Hepatocyte (in vitro differentiated cells): ENCODE results near the gene TTC8. TPM values are rescaled to one million over a fixed set of nuclear protein-coding genes. Genes with fewer than 3 reads are reported as not detected.

Experiments used
- DNase-seq: peaks from one replicate; pipeline ENCODE4 v3.0.0-alpha.2; 2016; ENCODE audit warnings: low spot score
- H2AFZ ChIP-seq: fragments of 200-600 bp; sonication (generic); 2 replicates; pipeline ENCODE4 v1.6.0; 2016; ENCODE audit warnings: antibody characterized with exemption, mild to moderate bottlenecking
- H3K27ac ChIP-seq: fragments of 200-600 bp; sonication (generic); 2 replicates; pipeline ENCODE4 v1.5.1; 2016; ENCODE audit warnings: mild to moderate bottlenecking
- H3K27me3 ChIP-seq: fragments of 200-600 bp; sonication (generic); 2 replicates; pipeline ENCODE4 v1.6.1; 2016
- H3K36me3 ChIP-seq: fragments of 200-600 bp; sonication (generic); replicated peaks from 2 replicates; pipeline ENCODE4 v1.5.1; 2016; ENCODE audit warnings: low read depth; ENCODE audit not compliant: insufficient read depth
- H3K4me1 ChIP-seq: fragments of 200-600 bp; sonication (generic); 2 replicates; pipeline ENCODE4 v1.5.1; 2016; ENCODE audit warnings: mild to moderate bottlenecking, moderate library complexity; ENCODE audit not compliant: insufficient read depth
- H3K4me2 ChIP-seq: fragments of 200-600 bp; sonication (generic); 2 replicates; pipeline ENCODE4 v1.6.0; 2016
- H3K4me3 ChIP-seq: fragments of 200-600 bp; sonication (generic); 2 replicates; pipeline ENCODE4 v1.5.1; 2016; ENCODE audit warnings: mild to moderate bottlenecking
- H3K79me2 ChIP-seq: fragments of 200-600 bp; sonication (generic); 2 replicates; pipeline ENCODE4 v1.6.0; 2017; ENCODE audit warnings: mild to moderate bottlenecking
- H3K9me2 ChIP-seq: fragments of 200-600 bp; sonication (generic); replicated peaks from 2 replicates; pipeline ENCODE4 v1.6.0; 2017; ENCODE audit warnings: mild to moderate bottlenecking; ENCODE audit not compliant: insufficient read depth
- H3K9me3 ChIP-seq: fragments of 200-600 bp; sonication (generic); 2 replicates; pipeline ENCODE4 v1.5.1; 2016; ENCODE audit warnings: low read depth, mild to moderate bottlenecking
- H4K20me1 ChIP-seq: fragments of 200-600 bp; sonication (generic); 2 replicates; pipeline ENCODE4 v1.6.0; 2016; ENCODE audit warnings: mild to moderate bottlenecking; ENCODE audit not compliant: insufficient read depth, poor library complexity, severe bottlenecking
- CTCF ChIP-seq: fragments of 200-600 bp; sonication (generic); IDR thresholded peaks from 2 replicates; pipeline ENCODE4 v1.5.1; 2016; ENCODE audit warnings: antibody characterized with exemption, mild to moderate bottlenecking; ENCODE audit not compliant: poor library complexity
- EZH2 ChIP-seq: fragments of 200-600 bp; sonication (generic); IDR thresholded peaks from 2 replicates; pipeline ENCODE4 v1.6.1; 2016; ENCODE audit warnings: antibody characterized with exemption, mild to moderate bottlenecking, borderline replicate concordance
- EZH2phosphoT487 ChIP-seq: fragments of 200-600 bp; sonication (generic); IDR thresholded peaks from one replicate; pipeline ENCODE4 v1.6.1; 2018; ENCODE audit warnings: antibody characterized with exemption, mild to moderate bottlenecking, low read depth, moderate library complexity; ENCODE audit not compliant: unreplicated experiment, severe bottlenecking
- WGBS: methylation state at CpG from one replicate; pipeline ENCODE4 v1.1.6; 2016; ENCODE audit warnings: low lambda C conversion rate; ENCODE audit errors: missing lambda C conversion rate; 5-methylcytosine and 5-hydroxymethylcytosine counted together
- polyA plus RNA-seq: library from polyadenylated mRNA; unstranded; fragments of >200 nt; fragmentation: Nextera tagmentation; extraction: Ambion mirVana; gene quantifications from 2 replicates; pipeline ENCODE4 v1.2.1, GENCODE V29; 2016
- total RNA-seq: library from RNA; depleted of rRNA; stranded (reverse); fragments of >200 nt; gene quantifications from 2 replicates; pipeline ENCODE4 v1.2.3, GENCODE V29; 2014

Gene TTC8
- total and polyA plus RNA-seq, 2 experiments from 2014 or later, result 23.0 to 25.6 TPM

DNA sequence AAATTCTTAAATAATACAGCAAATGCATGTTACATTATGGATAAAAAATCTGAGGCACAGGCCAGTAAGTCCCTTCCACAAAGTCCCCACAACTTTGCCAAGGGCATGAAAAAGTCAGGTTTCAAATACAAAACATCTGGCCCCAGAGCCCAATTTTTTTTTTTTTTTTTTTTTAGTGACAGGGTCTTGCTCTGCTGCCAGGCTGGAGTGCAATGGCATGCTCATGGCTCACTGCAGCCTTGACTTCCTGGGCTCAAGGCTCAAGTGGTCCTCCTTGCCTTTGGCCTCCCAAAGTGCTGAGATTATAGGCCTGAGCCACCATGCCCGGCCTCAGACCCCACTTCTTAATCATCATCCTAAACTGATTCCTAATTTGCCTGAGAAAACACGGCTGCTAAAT lies 3.1 kb upstream of the TTC8 start:
- no peaks in the 10 kb centered on the region for H3K27me3 ChIP-seq

GRCh38 chr14:88821888-88822287 lies 2.6 kb upstream of the TTC8 start:
- WGBS, result 46% methylated on average over 2 of the region's 2 CpGs
- DNase-seq, result no peak
- Histone ChIP-seq H3K4me2 (no peak overlapping the region), H3K27ac (no peak overlapping the region), H3K4me3 (no peak overlapping the region), H3K9me3 (no peaks in the 10 kb centered on the region), H3K27me3 (no peaks in the 10 kb centered on the region), H3K79me2 (peaks cover 19% of the 10 kb centered on the region), H2AFZ (no peak overlapping the region), H3K36me3 (no peaks in the 10 kb centered on the region), H3K4me1 (peaks cover 6% of the 10 kb centered on the region), H4K20me1 (no peaks in the 10 kb centered on the region), H3K9me2 (no peaks in the 10 kb centered on the region)
- TF ChIP-seq EZH2phosphoT487 (no peak), CTCF (no peak), EZH2 (no peak)

More for the DNA sequence above, 3.1 kb upstream of the TTC8 start:
- no peak overlapping the region for H3K4me2 ChIP-seq
- no peaks in the 10 kb centered on the region for H3K9me3 ChIP-seq
- H4K20me1 ChIP-seq, result no peaks in the 10 kb centered on the region
- H2AFZ ChIP-seq, result no peak overlapping the region
- H3K4me3 ChIP-seq, result no peak overlapping the region
- no peak for DNase-seq
- 57% methylated on average over 2 of the region's 2 CpGs for WGBS
- H3K9me2 ChIP-seq, result no peaks in the 10 kb centered on the region
- peaks cover 14% of the 10 kb centered on the region for H3K79me2 ChIP-seq
- no peak overlapping the region for H3K27ac ChIP-seq
- H3K4me1 ChIP-seq, result peaks cover 6% of the 10 kb centered on the region
- no peaks in the 10 kb centered on the region for H3K36me3 ChIP-seq
- TF ChIP-seq EZH2 (no peak), EZH2phosphoT487 (no peak), CTCF (no peak)

- H3K4me3 ChIP-seq, result peak overlapping the region; percentile 45
- H3K27me3 ChIP-seq, result no peaks in the 10 kb centered on the region
- WGBS, result 14% methylated on average over 9 of the region's 9 CpGs
- H3K79me2 ChIP-seq, result peaks cover 35% of the 10 kb centered on the region
- no peaks in the 10 kb centered on the region for H3K9me2 ChIP-seq
- H3K4me2 ChIP-seq, result peak overlapping the region; percentile 70
- DNase-seq, result no peak
- H3K4me1 ChIP-seq, result peaks cover 6% of the 10 kb centered on the region
- H3K9me3 ChIP-seq, result no peaks in the 10 kb centered on the region
- H3K36me3 ChIP-seq, result no peaks in the 10 kb centered on the region
- H3K27ac ChIP-seq, result peak overlapping the region; percentile 92
- no peak for TF ChIP-seq CTCF
- no peak for TF ChIP-seq EZH2
- no peak for TF ChIP-seq EZH2phosphoT487
- peak overlapping the region; percentile 77 for H2AFZ ChIP-seq
- H4K20me1 ChIP-seq, result no peaks in the 10 kb centered on the region
These were observed 510 bp upstream of the TTC8 start for GRCh38 chr14:88823968-88824313.

- Histone ChIP-seq H3K36me3 (no peaks in the 10 kb centered on the region), H3K79me2 (peaks cover 45% of the 10 kb centered on the region), H3K4me3 (peak overlapping the region; percentile 42), H3K4me2 (peak overlapping the region; percentile 70), H2AFZ (peak overlapping the region; percentile 67), H3K9me2 (no peaks in the 10 kb centered on the region), H3K4me1 (peaks cover 6% of the 10 kb centered on the region), H3K9me3 (no peaks in the 10 kb centered on the region), H4K20me1 (no peaks in the 10 kb centered on the region), H3K27me3 (no peaks in the 10 kb centered on the region), H3K27ac (peak overlapping the region; percentile 92)
- 6% methylated on average over 5 of the region's 5 CpGs for WGBS
- TF ChIP-seq EZH2phosphoT487, result no peak
- no peak for TF ChIP-seq CTCF
- TF ChIP-seq EZH2, result no peak
- no peak for DNase-seq
These were observed 617 bp downstream of the TTC8 start for GRCh38 chr14:88825078-88825458.
